CD4-positive, alpha-beta T cell treated with Interferon alpha-2 for 1 hour (primary cell): Measurements from ENCODE around the gene HLA-DRA.

Experiments used
- DNase-seq, 2 donors: peaks; one replicate each; pipeline ENCODE4 v3.0.0-alpha.2; 2020 to 2022

HLA-DRA gene

GRCh38 chr6:32483968-32484613 is 44.4 kb downstream of the HLA-DRA start:
- DNase-seq: no peak

GRCh38 chr6:32484614-32484998 is 44.9 kb downstream of the HLA-DRA start:
- DNase-seq: no peak

GRCh38 chr6:32488083-32488482 is 48.4 kb downstream of the HLA-DRA start:
- no peak for DNase-seq

- DNase-seq: no peak
Observed at GRCh38 chr6:32491700-32492099, 52.0 kb downstream of the HLA-DRA start.

- DNase-seq: no peak
Observed at GRCh38 chr6:32492351-32492750, 52.7 kb downstream of the HLA-DRA start.
